H1 (cell line): ENCODE data around the gene SERPINB13. TPM values are rescaled to one million over a fixed set of nuclear protein-coding genes. Genes with fewer than 3 reads are reported as not detected.

Source experiments
- CTCF ChIA-PET: fragments of 300-600 bp; sonication (Branson Sonifier 250); formaldehyde crosslinking; loops from one replicate; lab custom pipeline; 2021; ENCODE audit not compliant: partially characterized antibody; lab: Charles Lee
- POLR2A ChIA-PET: fragments of 300-600 bp; sonication (Branson Sonifier 250); formaldehyde crosslinking; loops from one replicate; lab custom pipeline; 2021; ENCODE audit warnings: inconsistent platforms; ENCODE audit not compliant: partially characterized antibody; lab: Charles Lee
- DNase-seq, 2 experiments: peaks; one replicate each; pipeline versions ENCODE4 v3.0.0 to v3.0.0-alpha.2; 2010 to 2022; ENCODE audit warnings: low spot score in 2 of 2, low read depth in 1 of 2, mixed read lengths in 1 of 2
- FAIRE-seq: peaks from 2 replicates; lab custom pipeline; 2011; peaks lifted over from hg19 to GRCh38; lab: Jason Lieb, UNC
- H2AFZ ChIP-seq: 2 replicates; pipeline ENCODE4 v1.8.1; 2012; ENCODE audit warnings: low read length, inconsistent platforms
- H2AK5ac ChIP-seq: 2 replicates; pipeline ENCODE4 v1.6.1; 2013; ENCODE audit warnings: low read depth, low read length
- H2BK120ac ChIP-seq: replicated peaks from 2 replicates; pipeline ENCODE3; 2013; ENCODE audit warnings: low read depth, low read length, inconsistent platforms
- H2BK12ac ChIP-seq: 2 replicates; pipeline ENCODE4 v1.6.1; 2013; ENCODE audit warnings: low read depth, low read length
- H2BK15ac ChIP-seq: 2 replicates; pipeline ENCODE4 v1.6.1; 2013; ENCODE audit warnings: low read length
- H2BK20ac ChIP-seq: 2 replicates; pipeline ENCODE4 v1.6.1; 2013; ENCODE audit warnings: low read length
- H2BK5ac ChIP-seq: 2 replicates; pipeline ENCODE4 v1.6.1; 2013; ENCODE audit warnings: low read depth, low read length
- H3K14ac ChIP-seq: 2 replicates; pipeline ENCODE4 v1.6.1; 2013; ENCODE audit warnings: inconsistent platforms; ENCODE audit not compliant: insufficient read length
- H3K18ac ChIP-seq: 2 replicates; pipeline ENCODE4 v1.6.1; 2013; ENCODE audit warnings: low read length; ENCODE audit errors: extremely low read depth
- H3K23ac ChIP-seq: 2 replicates; pipeline ENCODE4 v1.6.1; 2013; ENCODE audit warnings: inconsistent platforms; ENCODE audit not compliant: insufficient read length
- H3K23me2 ChIP-seq: 2 replicates; pipeline ENCODE4 v1.6.1; 2013; ENCODE audit warnings: low read depth, low read length
- H3K27ac ChIP-seq: 2 replicates; pipeline ENCODE4 v1.6.1; 2011; ENCODE audit warnings: low read depth, low read length, inconsistent platforms
- H3K27me3 ChIP-seq, 4 experiments: replicated peaks in 1 of 4; 1 replicate in 1 of 4; 2 replicates in 3 of 4; pipeline versions ENCODE4 v1.6.1 to v1.8.1; 2011 to 2013; ENCODE audit warnings: low read length in 3 of 4, mild to moderate bottlenecking in 3 of 4, inconsistent platforms in 2 of 4, mixed read lengths in 2 of 4, moderate library complexity in 1 of 4; ENCODE audit not compliant: control insufficient read depth in 3 of 4, insufficient read depth in 3 of 4; ENCODE audit errors: extremely low read depth in 1 of 4
- H3K36me3 ChIP-seq, 4 experiments: 2 replicates each; pipeline versions ENCODE4 v1.6.1 to v1.8.1; 2011 to 2013; ENCODE audit warnings: mild to moderate bottlenecking in 4 of 4, low read length in 3 of 4, moderate library complexity in 2 of 4, control low read depth in 1 of 4, inconsistent platforms in 1 of 4; ENCODE audit not compliant: insufficient read depth in 4 of 4, control insufficient read depth in 2 of 4
- H3K4ac ChIP-seq: replicated peaks from 2 replicates; pipeline ENCODE3; 2013; ENCODE audit warnings: low read length, low read depth, mixed read lengths, inconsistent platforms; ENCODE audit not compliant: insufficient read length
- H3K4me1 ChIP-seq, 4 experiments: replicated peaks in 1 of 4; 1 replicate in 1 of 4; 2 replicates in 3 of 4; pipeline versions ENCODE4 v1.6.1 to v1.8.1; 2011 to 2013; ENCODE audit warnings: low read length in 3 of 4, inconsistent platforms in 2 of 4, mixed read lengths in 1 of 4; ENCODE audit not compliant: insufficient read depth in 4 of 4, control insufficient read depth in 3 of 4
- H3K4me2 ChIP-seq, 2 experiments: 2 replicates each; pipeline versions ENCODE4 v1.6.1 to v1.8.1; 2011 to 2013; ENCODE audit warnings: low read depth in 2 of 2, low read length in 2 of 2, control low read depth in 1 of 2, inconsistent platforms in 1 of 2, mild to moderate bottlenecking in 1 of 2; ENCODE audit not compliant: insufficient read depth in 1 of 2
- H3K4me3 ChIP-seq, 4 experiments: fragments of 200-600, 300-600 bp in 1 of 4; sonication (generic), shearing (Covaris generic), sonication (Bioruptor Twin) in 1 of 4; 2 replicates each; pipeline versions ENCODE4 v1.5.1 to v1.8.1; 2011 to 2016; ENCODE audit warnings: low read length in 4 of 4, low read depth in 3 of 4, control low read depth in 2 of 4, inconsistent platforms in 2 of 4, mild to moderate bottlenecking in 2 of 4, mixed read lengths in 1 of 4, moderate library complexity in 1 of 4; ENCODE audit not compliant: insufficient read depth in 2 of 4; ENCODE audit errors: extremely low read depth in 1 of 4
- H3K56ac ChIP-seq: replicated peaks from 2 replicates; pipeline ENCODE3; 2013; ENCODE audit warnings: low read depth, mild to moderate bottlenecking, mixed read lengths, low read length, inconsistent platforms; ENCODE audit not compliant: insufficient read length
- H3K79me1 ChIP-seq: 2 replicates; pipeline ENCODE4 v1.6.1; 2013; ENCODE audit warnings: low read depth, low read length, control low read depth
- H3K79me2 ChIP-seq, 2 experiments: 2 replicates each; pipeline versions ENCODE4 v1.6.1 to v1.8.1; 2012 to 2013; ENCODE audit warnings: low read length in 2 of 2, mild to moderate bottlenecking in 2 of 2, inconsistent platforms in 1 of 2; ENCODE audit not compliant: insufficient read depth in 2 of 2, control insufficient read depth in 1 of 2
- H3K9ac ChIP-seq, 4 experiments: replicated peaks in 1 of 4; 1 replicate in 1 of 4; 2 replicates in 3 of 4; pipeline versions ENCODE4 v1.6.1 to v1.8.1; 2011 to 2013; ENCODE audit warnings: low read depth in 3 of 4, low read length in 3 of 4, control low read depth in 2 of 4, mild to moderate bottlenecking in 2 of 4, moderate library complexity in 2 of 4, inconsistent platforms in 1 of 4; ENCODE audit errors: extremely low read depth in 1 of 4
- H3K9me3 ChIP-seq, 2 experiments: 2 replicates each; pipeline versions ENCODE4 v1.6.1 to v1.8.1; 2012 to 2013; ENCODE audit warnings: mild to moderate bottlenecking in 2 of 2, moderate library complexity in 2 of 2, control low read depth in 1 of 2, inconsistent platforms in 1 of 2, low read depth in 1 of 2, low read length in 1 of 2, mixed read lengths in 1 of 2; ENCODE audit not compliant: insufficient read depth in 2 of 2
- H4K20me1 ChIP-seq, 2 experiments: replicated peaks in 1 of 2; 2 replicates each; pipeline versions ENCODE3 to v1.8.1; 2011 to 2013; ENCODE audit warnings: inconsistent platforms in 2 of 2, low read length in 2 of 2, mild to moderate bottlenecking in 1 of 2; ENCODE audit not compliant: insufficient read depth in 2 of 2, control insufficient read depth in 1 of 2
- H4K5ac ChIP-seq: 2 replicates; pipeline ENCODE4 v1.6.1; 2013; ENCODE audit warnings: low read length, low read depth, mixed read lengths, inconsistent platforms; ENCODE audit not compliant: insufficient read length
- H4K8ac ChIP-seq: 2 replicates; pipeline ENCODE4 v1.8.0; 2013; ENCODE audit warnings: mild to moderate bottlenecking, moderate library complexity, low read length, inconsistent platforms; ENCODE audit not compliant: insufficient read depth; ENCODE audit errors: extremely low read depth
- H4K91ac ChIP-seq: replicated peaks from 2 replicates; pipeline ENCODE3; 2013; ENCODE audit warnings: low read length, mixed read lengths, inconsistent platforms; ENCODE audit not compliant: insufficient read length
- ASH2L ChIP-seq: fragments of 200-600, 300-600 bp; sonication (generic); IDR thresholded peaks from one replicate; pipeline ENCODE4 v1.7.1; 2017; ENCODE audit warnings: low read length
- CBX5 ChIP-seq: fragments of 300-800, 300-1000 bp; sonication (generic); IDR thresholded peaks from 2 replicates; pipeline ENCODE4 v1.7.1; 2016; ENCODE audit warnings: antibody characterized with exemption, low read length, low read depth
- EGR1 ChIP-seq: IDR thresholded peaks from 2 replicates; pipeline ENCODE4 v1.6.1; 2011; ENCODE audit warnings: low read depth, low read length, borderline replicate concordance
- JUND ChIP-seq: IDR thresholded peaks from 2 replicates; pipeline ENCODE4 v1.6.1; 2011; ENCODE audit warnings: mild to moderate bottlenecking, improper control_type of control experiment, low read length
- KDM1A ChIP-seq: fragments of 200-600, 300-600 bp; sonication (generic); IDR thresholded peaks from 2 replicates; pipeline ENCODE4 v1.7.1; 2016; ENCODE audit warnings: mild to moderate bottlenecking, low read length, borderline replicate concordance
- KDM4A ChIP-seq: IDR thresholded peaks from one replicate; pipeline ENCODE4 v1.7.1; 2012; ENCODE audit warnings: low read depth, mild to moderate bottlenecking, moderate library complexity, low read length, inconsistent platforms; ENCODE audit not compliant: severe bottlenecking
- NRF1 ChIP-seq: IDR thresholded peaks from 2 replicates; pipeline ENCODE4 v1.6.1; 2011; ENCODE audit warnings: mild to moderate bottlenecking, low read depth, low read length, improper control_type of control experiment
- PHF8 ChIP-seq: fragments of 200-600 bp; sonication (generic); conservative IDR thresholded peaks from 2 replicates; pipeline ENCODE4 v1.7.1; 2012; ENCODE audit warnings: low read depth, mild to moderate bottlenecking, inconsistent platforms, low read length, moderate library complexity
- POLR2A ChIP-seq, 2 experiments: IDR thresholded peaks; 1 replicate in 1 of 2; 2 replicates in 1 of 2; pipeline ENCODE4 v1.6.1; 2011; ENCODE audit warnings: low read depth in 2 of 2, low read length in 2 of 2, mild to moderate bottlenecking in 2 of 2; ENCODE audit errors: control extremely low read depth in 1 of 2
- POLR2AphosphoS5 ChIP-seq: IDR thresholded peaks from 2 replicates; pipeline ENCODE4 v1.6.1; 2011; ENCODE audit warnings: low read depth, low read length
- SIN3A ChIP-seq, 2 experiments: IDR thresholded peaks in 1 of 2; conservative IDR thresholded peaks in 1 of 2; 2 replicates each; pipeline ENCODE4 v1.6.1; 2011 to 2012; ENCODE audit warnings: low read length in 2 of 2, improper control_type of control experiment in 1 of 2, low read depth in 1 of 2, mild to moderate bottlenecking in 1 of 2
- TAF7 ChIP-seq: optimal IDR thresholded peaks from 2 replicates; pipeline ENCODE3; 2011; ENCODE audit warnings: low read depth, mild to moderate bottlenecking, inconsistent platforms, low read length, moderate library complexity, borderline replicate concordance
- YY1 ChIP-seq: IDR thresholded peaks from 2 replicates; pipeline ENCODE4 v1.6.1; 2011; ENCODE audit warnings: low read depth, mild to moderate bottlenecking, low read length
- WGBS, 2 experiments: shearing (Covaris generic) in 1 of 2; methylation state at CpG; one replicate each; pipeline versions ENCODE4 v1.1.6 to v1.1.7; 2013 to 2015; ENCODE audit warnings: low lambda C conversion rate in 2 of 2, mixed read lengths in 2 of 2, inconsistent platforms in 1 of 2, low coverage in 1 of 2, missing lambda C conversion rate in 1 of 2; ENCODE audit not compliant: insufficient replicate concordance in 2 of 2, insufficient coverage in 1 of 2, insufficient read length in 1 of 2; ENCODE audit errors: extremely low coverage in 1 of 2, missing lambda C conversion rate in 1 of 2; 5-methylcytosine and 5-hydroxymethylcytosine counted together
- polyA plus RNA-seq, 7 experiments: library from polyadenylated mRNA; depleted of rRNA in 3 of 7; stranded (reverse) in 5 of 7; unstranded in 2 of 7; fragments of >200 nt in 5 of 7; fragments of 200-250 nt in 2 of 7; gene quantifications; 1 replicate in 5 of 7; 2 replicates in 1 of 7; 4 replicates in 1 of 7; pipeline versions ENCODE4 v1.2.1 to v1.2.3, GENCODE V29; 2011 to 2013; ENCODE audit warnings: missing spikeins in 2 of 7, mixed read lengths in 2 of 7
- total RNA-seq: library from RNA; stranded (reverse); fragmentation: NEBNext Ultra II Directional; extraction: Animal tissue kit (Norgen Biotek cat#: 25700); gene quantifications from 2 replicates; pipeline ENCODE4 v1.2.1, GENCODE V29; 2021
- TF ChIP-seq, protein P1 (sequence below): IDR thresholded peaks from 2 replicates; pipeline ENCODE4 v1.6.1; 2011; ENCODE audit warnings: low read length, improper control_type of control experiment

Gene SERPINB13
- total and polyA plus RNA-seq, 2 of the 8 experiments (the other 6 are each of a cell fraction or from before 2014, with no cell fraction given), result not detected

GRCh38 chr18:63545000-63545399 is 42.1 kb upstream of the SERPINB13 start:
- no peak overlapping the region for H3K18ac ChIP-seq
- H3K79me2 ChIP-seq, result no peaks in the 10 kb centered on the region
- H3K4me3 ChIP-seq, result no peak overlapping the region
- no peak overlapping the region for H2AK5ac ChIP-seq
- FAIRE-seq, result no peak
- H2BK5ac ChIP-seq, result no peak overlapping the region
- no peak overlapping the region for H2AFZ ChIP-seq
- no peak overlapping the region for H2BK15ac ChIP-seq
- H3K4me2 ChIP-seq, result no peak overlapping the region
- no peak overlapping the region for H2BK120ac ChIP-seq
- H4K20me1 ChIP-seq, result no peaks in the 10 kb centered on the region
- CTCF ChIA-PET, result interaction anchor here (0.7 to 1.3 kb wide), 5 partner anchors 13 to 33 kb away, joined by 3 to 5 read pairs (median 4); no protein-coding TSS in a partner anchor
- H3K14ac ChIP-seq, result no peak overlapping the region
- H3K36me3 ChIP-seq, result no peaks in the 10 kb centered on the region
- H3K23me2 ChIP-seq, result no peaks in the 10 kb centered on the region
- H3K4ac ChIP-seq, result no peak overlapping the region
- H4K5ac ChIP-seq, result no peak overlapping the region
- no peak overlapping the region for H2BK12ac ChIP-seq
- H3K23ac ChIP-seq, result no peak overlapping the region
- H3K79me1 ChIP-seq, result no peaks in the 10 kb centered on the region
- H3K9me3 ChIP-seq, result no peaks in the 10 kb centered on the region
- POLR2A ChIA-PET, result no interaction called here
- H3K4me1 ChIP-seq, result peaks cover 0 to 3% (median 0%) of the 10 kb centered on the region in 4 experiments; a peak in 1 of 7 replicates
- no peaks in the 10 kb centered on the region; a peak in 1 of 7 replicates for H3K27me3 ChIP-seq
- DNase-seq, result no peak
- no peak overlapping the region for H4K91ac ChIP-seq
- WGBS, 2 experiments, result 82% methylated on average over 3 of the region's 3 CpGs; no CpG with 5 or more reads in 1 of the 2 experiments
- no peak overlapping the region for H3K9ac ChIP-seq
- no peak overlapping the region for H3K27ac ChIP-seq
- H4K8ac ChIP-seq, result no peak overlapping the region
- no peak overlapping the region for H2BK20ac ChIP-seq
- H3K56ac ChIP-seq, result no peak overlapping the region
- TF ChIP-seq CBX5, result no peak
- no peak for TF ChIP-seq POLR2A (IDR thresholded peaks at IDR 0.05; ENCODE audit: control extremely low read depth in 1 of 2, low read depth in 2 of 2, low read length in 2 of 2)
- no peak for TF ChIP-seq PHF8
- TF ChIP-seq JUND, result no peak
- no peak for TF ChIP-seq KDM1A
- TF ChIP-seq, protein P1, sequence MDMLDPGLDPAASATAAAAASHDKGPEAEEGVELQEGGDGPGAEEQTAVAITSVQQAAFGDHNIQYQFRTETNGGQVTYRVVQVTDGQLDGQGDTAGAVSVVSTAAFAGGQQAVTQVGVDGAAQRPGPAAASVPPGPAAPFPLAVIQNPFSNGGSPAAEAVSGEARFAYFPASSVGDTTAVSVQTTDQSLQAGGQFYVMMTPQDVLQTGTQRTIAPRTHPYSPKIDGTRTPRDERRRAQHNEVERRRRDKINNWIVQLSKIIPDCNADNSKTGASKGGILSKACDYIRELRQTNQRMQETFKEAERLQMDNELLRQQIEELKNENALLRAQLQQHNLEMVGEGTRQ, result no peak
- no peak for TF ChIP-seq POLR2AphosphoS5
- no peak for TF ChIP-seq EGR1
- TF ChIP-seq SIN3A (conservative IDR thresholded peaks at IDR 0.05 in 1 of 2, IDR thresholded peaks at IDR 0.05 in 1 of 2; ENCODE audit: low read depth in 1 of 2, low read length in 2 of 2), result no peak
- no peak for TF ChIP-seq KDM4A
- TF ChIP-seq TAF7, result no peak
- TF ChIP-seq YY1, result no peak
- no peak for TF ChIP-seq ASH2L
- no peak for TF ChIP-seq NRF1
